Thyroid gland (tissue), 4 donors: Measurements from ENCODE around the gene C2CD4D.

ENCODE experiments used
- CTCF ChIP-seq, 6 experiments: fragments of 200-600 bp in 3 of 6; fragments of 450-650 bp in 3 of 6; sonication (generic) in 3 of 6; IDR thresholded peaks; one replicate each; pipeline ENCODE4 v1.5.1; 2016 to 2019; ENCODE audit warnings: antibody characterized with exemption in 6 of 6, mild to moderate bottlenecking in 2 of 6, inconsistent platforms in 1 of 6, moderate library complexity in 1 of 6
- POLR2A ChIP-seq, 2 donors: fragments of 450-650 bp; IDR thresholded peaks; one replicate each; pipeline ENCODE4 v1.6.1; 2017; ENCODE audit warnings: antibody characterized with exemption in 2 of 2, mild to moderate bottlenecking in 2 of 2, moderate library complexity in 1 of 2

GRCh38 chr1:151881479-151881878, 41.9 kb upstream of the C2CD4D start:
- TF ChIP-seq POLR2A (IDR thresholded peaks at IDR 0.05) (no peak), CTCF (IDR thresholded peaks at IDR 0.05) (no peak)
